ENCODE data around the gene BMPER.

The BMPER gene

DNA sequence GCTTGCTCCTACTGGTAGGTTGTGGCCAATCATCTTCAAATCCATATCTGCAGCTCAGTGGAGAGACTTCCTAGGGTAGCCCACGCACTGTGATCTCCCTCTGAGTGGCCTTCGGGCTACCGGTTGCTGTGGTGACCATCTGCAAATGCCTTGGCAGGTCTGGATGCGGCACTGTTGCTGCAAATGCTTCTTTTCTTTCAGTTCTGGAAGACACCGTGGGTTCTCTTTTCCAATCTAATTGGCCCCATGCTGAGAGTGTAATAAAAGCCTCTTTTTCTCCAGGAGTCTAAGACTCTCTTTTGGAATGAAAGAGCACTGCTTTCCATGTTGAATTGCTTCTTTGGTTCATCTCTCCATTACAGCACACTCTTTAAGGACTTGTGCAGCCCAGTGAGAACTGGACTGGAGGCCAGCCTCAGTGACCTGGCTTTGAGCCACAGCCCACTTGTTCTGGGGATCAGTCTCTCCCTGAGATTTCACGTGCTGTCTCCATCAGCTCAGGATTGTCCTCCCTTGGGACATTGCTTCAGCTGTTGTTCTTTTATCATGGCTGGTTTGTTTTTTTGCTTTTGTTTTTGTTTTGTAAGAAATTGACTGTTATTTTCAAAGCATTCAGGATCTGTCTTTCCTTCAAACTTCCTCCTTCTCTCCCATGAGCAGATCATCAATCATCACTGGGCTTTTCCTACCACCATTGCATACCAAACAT lies 286.6 kb downstream of the BMPER start:
- DNase-seq = no peak

- no peak for DNase-seq
These were observed 287.6 kb downstream of the BMPER start for GRCh38 chr7:34192906-34193305.

- DNase-seq = no peak
These were observed 292.9 kb downstream of the BMPER start for GRCh38 chr7:34198231-34198641.
